Left lung (tissue), 10 donors: ENCODE data around the gene OR5AC2. TPM values are rescaled to one million over a fixed set of nuclear protein-coding genes. Genes with fewer than 3 reads are reported as not detected.

Experiments
- ATAC-seq: fragments of 200-7000 bp; cut with Tn5 transposase; one replicate; pipeline ENCODE4 v1.9.1; 2020; ENCODE audit warnings: moderate library complexity
- DNase-seq, 4 donors: peaks; one replicate each; pipeline ENCODE4 v3.0.0-alpha.2; 2013 to 2020
- H3K27ac ChIP-seq, 2 donors: fragments of 200-600 bp; sonication (generic) in 1 of 2; one replicate each; pipeline versions ENCODE4 v1.5.0 to v1.8.0; 2020 to 2021
- H3K27me3 ChIP-seq, 2 donors: fragments of 200-600 bp; sonication (generic) in 1 of 2; one replicate each; pipeline versions ENCODE4 v1.5.0 to v1.8.0; 2020 to 2021
- H3K36me3 ChIP-seq, 2 donors: fragments of 200-600 bp; sonication (generic) in 1 of 2; one replicate each; pipeline versions ENCODE4 v1.5.0 to v1.8.0; 2020 to 2021
- H3K4me1 ChIP-seq, 2 donors: fragments of 200-600 bp; one replicate each; pipeline ENCODE4 v1.8.0; 2021
- H3K4me3 ChIP-seq, 2 donors: fragments of 200-600 bp; sonication (generic) in 1 of 2; one replicate each; pipeline versions ENCODE4 v1.5.0 to v1.8.0; 2020 to 2021; ENCODE audit warnings: mild to moderate bottlenecking in 1 of 2
- H3K9me3 ChIP-seq, 2 donors: fragments of 200-600 bp; sonication (generic) in 1 of 2; one replicate each; pipeline versions ENCODE4 v1.5.0 to v1.8.0; 2020 to 2021
- CTCF ChIP-seq, 2 donors: fragments of 200-600 bp; sonication (generic) in 1 of 2; IDR thresholded peaks; one replicate each; pipeline versions ENCODE4 v1.5.0 to v1.8.0; 2021; ENCODE audit warnings: antibody characterized with exemption in 2 of 2
- intact Hi-C, 2 donors: fragments of 100-400 bp; cut with DNase I; formaldehyde crosslinking; loops; one replicate each; pipeline versions ENCODE4 v1.11.2 to v1.14.2; 2022
- polyA plus RNA-seq, 6 donors: library from polyadenylated mRNA; unstranded; fragments of 120-200 nt; gene quantifications; one replicate each; pipeline ENCODE4 v1.2.1, GENCODE V29; 2013; ENCODE audit not compliant: insufficient read length in 6 of 6
- total RNA-seq, 2 donors: library from RNA; stranded (reverse); fragmentation: NEBNext Ultra II Directional; extraction: Animal tissue kit (Norgen Biotek cat#: 25700); gene quantifications; one replicate each; pipeline ENCODE4 v1.2.1, GENCODE V29; 2021
- donor health status: DM: no; HTN: yes; CAD: no.
- donor health status: DM: no; HTN: no; CAD: no.

The OR5AC2 gene
- total and polyA plus RNA-seq, 8 donors, result not detected

- ATAC-seq (no peak), DNase-seq (no peak)
- peaks cover 0 to 12% of the 10 kb centered on the region in 2 donors for H3K27me3 ChIP-seq
- peaks cover 0 to 5% of the 10 kb centered on the region in 2 donors for H3K9me3 ChIP-seq
- H3K27ac ChIP-seq, result no peak overlapping the region
- H3K4me3 ChIP-seq, result no peak overlapping the region
- TF ChIP-seq CTCF (IDR thresholded peaks at IDR 0.05), result no peak
- intact Hi-C loops, result loop anchor here in 1 of 2 donors (2.0 kb wide), 1 partner anchor 287 kb away; no protein-coding TSS in a partner anchor
- H3K36me3 ChIP-seq, result no peaks in the 10 kb centered on the region
- no peaks in the 10 kb centered on the region for H3K4me1 ChIP-seq
Measured at GRCh38 chr3:98041350-98041749, 45.6 kb upstream of the OR5AC2 start.

GRCh38 chr3:98048586-98048985 is 38.4 kb upstream of the OR5AC2 start:
- Histone ChIP-seq H3K36me3 (no peaks in the 10 kb centered on the region), H3K4me1 (no peaks in the 10 kb centered on the region), H3K27me3 (no peaks in the 10 kb centered on the region), H3K9me3 (no peaks in the 10 kb centered on the region), H3K27ac (no peak overlapping the region), H3K4me3 (no peak overlapping the region)
- no peak for TF ChIP-seq CTCF (IDR thresholded peaks at IDR 0.05)
- ATAC-seq, result no peak
- DNase-seq, result no peak
- intact Hi-C loops, result no loop called here

GRCh38 chr3:98049271-98049670 is 37.7 kb upstream of the OR5AC2 start:
- TF ChIP-seq CTCF (IDR thresholded peaks at IDR 0.05), result no peak
- intact Hi-C loops, result no loop called here
- ATAC-seq, result no peak

GRCh38 chr3:98056035-98056434 is 30.9 kb upstream of the OR5AC2 start:
- intact Hi-C loops, result no loop called here
- no peak for TF ChIP-seq CTCF (IDR thresholded peaks at IDR 0.05)
- no peaks in the 10 kb centered on the region for H3K9me3 ChIP-seq

More at GRCh38 chr3:98049271-98049670, 37.7 kb upstream of the OR5AC2 start:
- Histone ChIP-seq H3K4me3 (no peak overlapping the region), H3K27ac (no peak overlapping the region), H3K9me3 (no peaks in the 10 kb centered on the region), H3K27me3 (no peaks in the 10 kb centered on the region), H3K4me1 (no peaks in the 10 kb centered on the region), H3K36me3 (no peaks in the 10 kb centered on the region)
- no peak for DNase-seq

GRCh38 chr3:98057631-98058030 is 29.3 kb upstream of the OR5AC2 start:
- H3K4me3 ChIP-seq, result no peak overlapping the region
- H3K36me3 ChIP-seq, result no peaks in the 10 kb centered on the region
- intact Hi-C loops, result no loop called here
- no peak for TF ChIP-seq CTCF (IDR thresholded peaks at IDR 0.05)
- no peak overlapping the region for H3K27ac ChIP-seq
- no peak for DNase-seq
- no peaks in the 10 kb centered on the region for H3K9me3 ChIP-seq
- no peaks in the 10 kb centered on the region for H3K4me1 ChIP-seq
- no peaks in the 10 kb centered on the region for H3K27me3 ChIP-seq
- ATAC-seq, result peak; percentile 45

More at GRCh38 chr3:98056035-98056434, 30.9 kb upstream of the OR5AC2 start:
- DNase-seq (no peak), ATAC-seq (no peak)
- H3K4me1 ChIP-seq, result no peaks in the 10 kb centered on the region
- H3K27ac ChIP-seq, result no peak overlapping the region
- H3K36me3 ChIP-seq, result no peaks in the 10 kb centered on the region
- no peaks in the 10 kb centered on the region for H3K27me3 ChIP-seq
- H3K4me3 ChIP-seq, result no peak overlapping the region
